GM21723 (cell line): ENCODE results near the gene ABCG1.

Experiments used
- ATAC-seq: cut with Tn5 transposase; IDR thresholded peaks from one replicate; pipeline ENCODE4 v1.9.1; 2021; ENCODE audit warnings: mild to moderate bottlenecking, moderate library complexity; ENCODE audit not compliant: unreplicated experiment

The ABCG1 gene

GRCh38 chr21:42214081-42214750 lies 4.7 kb upstream of the ABCG1 start:
- no peak for ATAC-seq

DNA sequence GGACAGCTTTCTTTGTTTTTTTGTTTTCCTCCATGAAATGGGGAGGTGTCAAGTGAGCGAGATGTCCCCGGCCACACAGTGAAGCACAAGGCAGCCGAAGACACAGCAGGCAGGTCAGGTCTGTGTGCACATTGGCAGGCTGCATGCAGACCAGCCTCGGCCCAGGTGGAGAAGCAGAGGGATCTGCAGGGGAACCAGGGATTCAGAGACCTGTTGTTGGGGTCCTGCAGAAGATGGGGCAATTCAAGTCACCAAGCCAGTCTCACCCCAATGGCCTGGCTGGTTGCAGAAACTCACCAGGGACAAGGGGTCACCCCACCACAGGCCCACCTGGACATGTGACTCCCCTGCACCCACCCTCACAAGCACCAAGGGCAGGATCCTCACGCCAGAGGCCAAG lies 4.0 kb upstream of the ABCG1 start:
- ATAC-seq, result no peak

DNA sequence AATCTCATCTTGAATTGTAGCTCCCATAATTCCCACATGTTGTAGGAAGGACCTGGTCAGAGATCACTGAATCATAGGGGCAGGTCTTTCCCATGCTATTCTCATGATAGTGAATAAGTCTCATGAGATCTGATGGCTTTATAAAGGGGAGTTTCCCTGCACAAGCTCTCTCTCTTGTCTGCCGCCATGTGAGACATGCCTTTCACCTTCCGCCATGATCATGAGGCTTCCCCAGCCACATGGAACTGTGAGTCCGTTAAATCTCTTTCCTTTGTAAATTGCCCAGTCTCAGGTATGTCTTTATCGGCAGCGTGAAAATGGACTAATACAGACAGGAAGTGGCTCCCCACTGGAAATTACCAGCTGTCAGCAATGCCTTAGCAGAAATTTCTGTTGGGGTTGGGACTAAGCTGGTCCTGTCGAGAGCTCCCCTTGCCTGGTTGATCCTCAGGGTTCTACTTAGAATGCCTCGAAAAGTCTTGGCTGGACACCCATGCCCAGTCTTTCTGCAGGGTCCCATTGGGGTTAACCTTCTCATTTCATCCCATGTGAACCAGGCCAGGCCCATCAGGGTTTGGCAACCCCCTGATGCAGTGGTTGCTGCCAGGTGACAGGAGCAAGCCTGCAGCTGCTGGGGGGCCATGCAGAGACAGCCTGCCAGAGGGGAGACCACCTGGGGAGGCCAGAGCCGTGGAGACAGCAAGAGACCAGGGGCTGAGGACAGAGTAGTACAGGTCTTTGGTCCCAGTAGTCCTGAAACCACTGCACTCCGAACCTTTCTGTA lies 2.8 kb upstream of the ABCG1 start:
- no peak for ATAC-seq

GRCh38 chr21:42216726-42217572 lies 2.0 kb upstream of the ABCG1 start:
- ATAC-seq, result no peak

GRCh38 chr21:42219606-42220137 lies 732 bp downstream of the ABCG1 start:
- no peak for ATAC-seq

GRCh38 chr21:42220138-42220701 lies 1.3 kb downstream of the ABCG1 start:
- no peak for ATAC-seq

GRCh38 chr21:42221581-42222345 lies 2.8 kb downstream of the ABCG1 start:
- ATAC-seq, result no peak

DNA sequence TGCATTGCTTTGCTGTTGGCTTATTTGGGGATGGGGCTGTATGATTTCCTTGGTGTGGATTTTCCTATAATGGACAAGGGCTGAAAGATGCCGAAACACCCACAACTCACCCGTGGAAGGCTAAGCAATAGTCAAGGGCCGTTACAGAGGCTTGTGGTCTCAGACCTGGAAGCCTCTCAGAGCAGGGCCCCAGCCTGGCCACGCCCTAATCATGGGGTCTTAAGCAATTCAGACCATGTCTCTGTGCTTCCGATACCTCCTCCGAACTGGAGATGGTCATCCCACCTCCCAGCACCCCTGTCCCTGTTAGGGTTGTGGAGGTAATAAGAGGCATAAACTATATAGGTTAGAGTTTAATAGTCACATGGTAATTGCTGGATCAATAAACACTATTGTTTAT lies 3.4 kb downstream of the ABCG1 start:
- no peak for ATAC-seq

DNA sequence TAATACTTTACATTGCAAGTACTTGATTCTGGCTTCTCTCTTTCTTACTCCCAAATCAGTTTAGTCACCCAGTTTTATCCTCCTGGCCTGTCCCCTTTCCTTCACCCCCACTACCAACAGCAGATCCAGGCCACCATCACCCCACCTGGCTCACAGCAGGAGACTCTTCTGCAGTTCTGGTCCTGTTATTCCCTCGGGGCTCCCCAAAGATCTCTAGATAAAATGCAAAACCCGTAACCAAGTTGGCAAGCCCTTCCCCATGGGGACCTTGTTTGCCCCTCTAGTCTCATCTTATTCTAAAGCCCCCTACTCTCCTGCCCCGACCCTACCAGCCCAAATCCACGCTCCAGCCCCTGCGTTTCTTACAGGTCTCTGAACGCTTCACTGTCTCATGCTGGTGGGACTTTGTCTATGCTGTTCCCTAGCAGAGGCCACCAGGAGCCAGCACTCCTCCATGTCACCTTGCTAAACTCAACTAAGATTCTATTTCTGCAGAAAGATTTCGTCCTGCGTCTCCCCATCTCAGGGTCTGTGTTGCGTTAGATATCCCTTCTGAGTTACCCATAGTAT lies 4.0 kb downstream of the ABCG1 start:
- no peak for ATAC-seq

DNA sequence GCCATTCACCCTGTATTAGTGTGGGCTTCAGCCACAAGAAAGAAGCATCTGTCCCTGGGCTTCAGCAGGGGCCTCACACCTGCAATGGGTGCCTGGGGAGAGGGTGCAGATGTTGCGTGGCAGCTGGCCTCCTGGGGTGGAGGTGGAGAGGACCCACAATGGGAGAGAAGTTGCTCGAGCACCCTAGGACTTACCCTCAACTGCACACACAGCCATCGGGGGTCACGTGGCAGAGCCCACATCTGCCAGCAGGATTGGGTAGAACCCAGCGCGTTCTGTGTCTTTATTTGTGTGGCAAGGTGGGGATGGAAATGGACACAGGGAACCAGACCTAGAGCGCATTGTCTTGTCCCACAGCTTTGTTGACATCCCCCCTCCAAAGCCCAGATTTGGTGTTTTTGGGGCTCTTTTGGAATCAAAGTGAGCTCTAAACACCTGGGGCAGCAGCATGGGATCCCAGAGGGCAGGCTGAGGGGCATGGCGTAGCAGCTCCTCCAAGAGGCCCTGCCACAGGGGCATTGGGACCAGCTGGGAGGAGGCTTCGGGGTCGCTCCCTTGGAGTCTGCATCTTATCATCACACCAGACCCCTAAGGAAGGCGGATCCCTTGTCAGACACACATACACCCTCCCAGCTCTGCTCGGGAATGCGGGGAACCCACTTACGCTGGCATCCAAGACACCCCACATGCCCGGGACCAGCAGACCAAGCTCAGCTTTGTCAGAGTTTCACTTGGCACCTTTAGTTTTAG lies 5.1 kb downstream of the ABCG1 start:
- ATAC-seq, result no peak

- no peak for ATAC-seq
These were observed 6.1 kb downstream of the ABCG1 start for GRCh38 chr21:42225042-42225441.

DNA sequence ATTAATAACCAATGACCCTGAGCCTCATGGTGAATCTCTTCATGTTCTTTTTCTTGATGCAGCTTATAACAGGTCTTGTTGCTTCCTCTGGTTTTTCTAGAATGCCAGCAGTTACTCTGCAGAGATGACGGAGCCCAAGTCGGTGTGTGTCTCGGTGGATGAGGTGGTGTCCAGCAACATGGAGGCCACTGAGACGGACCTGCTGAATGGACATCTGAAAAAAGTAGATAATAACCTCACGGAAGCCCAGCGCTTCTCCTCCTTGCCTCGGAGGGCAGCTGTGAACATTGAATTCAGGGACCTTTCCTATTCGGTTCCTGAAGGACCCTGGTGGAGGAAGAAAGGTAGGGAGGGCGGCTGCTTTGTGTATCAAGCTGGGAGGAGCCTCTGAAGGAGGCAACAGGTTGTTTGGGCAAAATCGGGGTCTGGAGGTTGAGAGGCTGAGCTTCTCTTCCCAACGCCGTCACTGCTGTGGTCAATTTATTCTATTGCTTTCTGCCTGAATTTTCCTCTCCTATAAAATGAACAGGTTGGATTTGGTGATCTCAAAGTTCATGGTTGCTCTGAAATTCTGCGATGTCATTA lies 6.7 kb downstream of the ABCG1 start:
- no peak for ATAC-seq

DNA sequence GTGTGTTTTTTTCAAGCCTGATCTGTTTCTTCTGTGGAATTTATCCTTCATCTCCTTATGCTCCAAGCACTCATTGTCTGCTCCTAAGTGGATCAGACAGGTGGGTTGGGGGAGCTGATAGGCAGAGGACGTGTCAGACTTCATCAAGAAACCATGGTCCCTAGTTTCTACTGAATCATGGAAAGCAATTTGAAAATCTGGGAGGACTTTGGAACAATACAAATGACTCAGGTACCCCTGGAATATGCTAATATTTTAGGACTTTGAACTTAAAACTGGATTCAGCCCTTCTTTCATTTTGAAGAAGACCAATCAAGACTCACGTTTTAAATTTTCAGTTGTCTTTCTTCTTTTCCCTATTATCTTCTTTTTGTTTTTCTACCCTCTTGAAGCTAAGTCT lies 7.7 kb downstream of the ABCG1 start:
- ATAC-seq, result no peak

- peak; percentile 88 for ATAC-seq
These were observed 9.2 kb downstream of the ABCG1 start for GRCh38 chr21:42227909-42228708.

DNA sequence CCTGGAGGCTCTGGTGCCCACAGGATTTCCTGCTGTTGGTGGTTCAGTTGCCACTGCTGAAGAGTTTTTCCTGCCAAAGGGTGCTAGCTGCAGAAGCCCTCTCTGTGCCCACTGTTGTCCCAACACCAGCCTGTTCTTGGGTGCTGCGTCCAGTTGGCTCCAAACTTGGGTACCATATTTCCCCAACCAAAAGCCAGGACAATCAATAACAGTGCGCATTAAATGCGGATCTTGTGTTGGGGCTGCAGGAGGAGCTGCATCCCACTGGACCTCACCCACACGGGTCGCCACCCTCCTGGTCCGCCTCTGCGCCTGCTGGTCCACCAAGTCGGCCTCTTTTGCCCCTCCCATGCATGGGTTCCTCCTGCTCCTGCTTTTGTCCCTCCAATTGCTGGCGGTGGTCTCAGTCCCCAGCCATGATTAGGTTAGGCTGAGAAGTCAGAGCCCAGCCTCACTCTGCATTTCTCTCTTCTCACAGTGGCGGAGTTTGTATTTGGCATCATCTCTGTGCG lies 9.8 kb downstream of the ABCG1 start:
- ATAC-seq, result no peak

- ATAC-seq, result no peak
These were observed 10.7 kb downstream of the ABCG1 start for GRCh38 chr21:42229676-42230075.

DNA sequence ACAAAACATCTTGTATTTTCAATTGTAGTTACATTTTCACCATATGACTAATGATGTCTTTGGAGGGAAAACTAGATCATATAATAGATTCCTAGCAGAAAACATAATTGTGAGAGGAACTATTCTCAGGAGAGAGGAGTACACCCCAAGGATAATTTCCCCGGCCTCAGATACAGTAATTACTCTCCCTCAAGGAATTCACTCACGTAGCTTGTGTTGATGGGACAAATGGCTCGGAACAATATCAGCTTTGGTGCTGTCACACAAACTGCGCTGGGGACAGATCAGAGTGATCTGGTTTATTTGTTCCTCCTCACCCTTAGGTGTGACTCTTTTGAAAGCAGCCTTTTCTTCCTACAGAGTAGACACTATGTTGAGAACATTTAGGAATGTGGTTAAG lies 11.2 kb downstream of the ABCG1 start:
- no peak for ATAC-seq

DNA sequence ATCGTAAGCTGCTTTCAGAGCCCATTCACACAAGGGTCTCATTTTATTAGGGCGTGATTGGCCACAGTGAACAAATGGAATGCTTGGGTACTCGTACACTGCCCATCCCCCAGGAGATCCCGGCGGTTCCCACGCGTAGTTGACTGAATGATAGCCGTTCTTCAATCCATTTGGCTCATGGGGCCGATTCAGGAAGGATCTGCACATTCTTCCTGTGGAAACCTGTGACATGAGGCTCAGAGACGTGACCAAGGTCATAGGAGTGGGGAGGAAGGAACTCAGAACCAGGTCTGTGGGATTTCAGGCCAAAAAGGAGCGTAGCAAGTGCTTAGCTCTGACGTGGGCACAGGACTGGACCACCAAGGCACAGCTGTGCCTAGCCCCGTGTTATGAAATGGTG lies 11.7 kb downstream of the ABCG1 start:
- ATAC-seq, result no peak
